ENCODE data around the gene SLC35G2.
"Not testable (repeated sequence)": the region's sequence is repeated elsewhere in the genome, so short reads cannot be mapped to it uniquely, and the experiment has no call there.

DNA sequence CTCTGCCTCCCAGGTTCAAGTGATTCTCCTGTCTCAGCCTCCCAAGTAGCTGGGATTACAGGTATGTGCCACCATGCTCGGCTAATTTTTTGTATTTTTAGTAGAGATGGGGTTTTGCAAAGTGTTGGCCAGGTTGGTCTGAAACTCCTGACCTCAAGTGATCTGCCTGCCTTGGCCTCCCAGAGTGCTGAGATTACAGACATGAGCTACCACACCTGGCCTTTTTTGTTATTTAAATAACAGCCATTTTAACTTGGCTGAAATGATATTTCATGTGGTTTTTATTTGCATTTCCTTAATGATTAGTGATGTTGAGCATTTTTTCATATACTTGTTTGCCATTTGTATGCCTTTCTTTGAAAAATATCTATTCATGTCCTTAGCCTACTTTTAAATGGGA lies 78.2 kb downstream of the SLC35G2 start:
- TF ChIP-seq, protein P1, sequence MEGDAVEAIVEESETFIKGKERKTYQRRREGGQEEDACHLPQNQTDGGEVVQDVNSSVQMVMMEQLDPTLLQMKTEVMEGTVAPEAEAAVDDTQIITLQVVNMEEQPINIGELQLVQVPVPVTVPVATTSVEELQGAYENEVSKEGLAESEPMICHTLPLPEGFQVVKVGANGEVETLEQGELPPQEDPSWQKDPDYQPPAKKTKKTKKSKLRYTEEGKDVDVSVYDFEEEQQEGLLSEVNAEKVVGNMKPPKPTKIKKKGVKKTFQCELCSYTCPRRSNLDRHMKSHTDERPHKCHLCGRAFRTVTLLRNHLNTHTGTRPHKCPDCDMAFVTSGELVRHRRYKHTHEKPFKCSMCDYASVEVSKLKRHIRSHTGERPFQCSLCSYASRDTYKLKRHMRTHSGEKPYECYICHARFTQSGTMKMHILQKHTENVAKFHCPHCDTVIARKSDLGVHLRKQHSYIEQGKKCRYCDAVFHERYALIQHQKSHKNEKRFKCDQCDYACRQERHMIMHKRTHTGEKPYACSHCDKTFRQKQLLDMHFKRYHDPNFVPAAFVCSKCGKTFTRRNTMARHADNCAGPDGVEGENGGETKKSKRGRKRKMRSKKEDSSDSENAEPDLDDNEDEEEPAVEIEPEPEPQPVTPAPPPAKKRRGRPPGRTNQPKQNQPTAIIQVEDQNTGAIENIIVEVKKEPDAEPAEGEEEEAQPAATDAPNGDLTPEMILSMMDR (IDR thresholded peaks at IDR 0.05; ENCODE audit: poor library complexity) = not testable (repeated sequence)
- not testable (repeated sequence) for TF ChIP-seq EZH2phosphoT487 (IDR thresholded peaks at IDR 0.05; ENCODE audit: low read depth, severe bottlenecking, unreplicated experiment); EZH2 (IDR thresholded peaks at IDR 0.05; ENCODE audit: borderline replicate concordance)

Data from hepatocyte (in vitro differentiated cells).